Measurements from ENCODE around the gene C1orf167.

The C1orf167 gene

DNA sequence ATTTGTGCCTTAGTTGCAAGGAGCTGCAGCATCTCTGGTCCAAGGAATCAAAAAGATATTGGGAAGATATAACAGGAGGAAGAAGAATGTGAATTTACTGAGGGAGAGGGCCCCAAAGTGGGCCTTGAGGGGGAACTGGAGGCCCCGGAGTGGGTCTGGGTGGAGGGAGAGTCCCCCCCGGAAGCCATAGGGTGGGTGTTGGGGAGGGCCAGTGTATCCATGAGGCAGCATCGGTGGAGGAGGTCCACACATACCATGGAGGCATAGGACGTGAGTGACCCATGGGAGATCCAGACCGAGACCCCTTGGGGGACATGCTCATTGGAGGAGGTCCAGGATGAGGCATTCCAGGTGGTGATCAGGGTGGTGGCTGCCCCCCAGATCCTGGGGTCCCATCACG, 708 bp upstream of the C1orf167 start:
- H3K4me1 Mint-ChIP-seq (ENCODE audit: low read depth in 2 of 2), result peaks cover 2 to 4% of the 10 kb centered on the region in 2 donors
- no peaks in the 10 kb centered on the region for H3K9me3 Mint-ChIP-seq
- ATAC-seq (replicated peaks) (no peak), DNase-seq (no peak)
- no peak overlapping the region for H3K27ac Mint-ChIP-seq
- H3K27me3 Mint-ChIP-seq, result peaks cover 29 to 50% of the 10 kb centered on the region in 2 donors
- H3K4me3 Mint-ChIP-seq, result peak overlapping the region; percentile 4 to 40
- H3K36me3 Mint-ChIP-seq (ENCODE audit: insufficient read depth), result peaks cover 6% of the 10 kb centered on the region

DNA sequence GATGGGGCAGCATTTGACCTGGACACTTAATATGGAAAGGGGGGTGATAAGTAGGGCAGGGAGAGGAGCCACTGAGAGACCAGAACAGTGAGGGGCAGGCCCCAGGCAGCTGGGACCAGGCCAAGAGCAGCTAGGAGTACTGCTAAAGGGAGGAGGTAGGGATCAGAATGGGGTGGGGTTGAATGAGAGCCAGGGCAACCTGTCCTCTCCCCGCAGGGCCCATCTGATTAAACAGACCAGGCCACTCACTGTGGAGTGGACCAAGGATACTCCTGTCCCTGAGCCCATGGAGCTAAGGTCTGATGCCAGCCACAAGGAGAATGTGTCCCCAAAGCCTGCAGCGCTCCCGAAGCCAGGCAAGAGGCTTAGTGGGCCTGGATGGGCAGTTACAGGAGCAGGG, 2.1 kb downstream of the C1orf167 start:
- DNase-seq, result no peak
- Mint-ChIP-seq H3K4me1 (ENCODE audit: low read depth in 2 of 2) (peaks cover 2 to 4% of the 10 kb centered on the region in 2 donors), H3K36me3 (ENCODE audit: insufficient read depth) (no peaks in the 10 kb centered on the region), H3K4me3 (no peak overlapping the region), H3K27me3 (peaks cover 29 to 50% of the 10 kb centered on the region in 2 donors), H3K27ac (no peak overlapping the region), H3K9me3 (no peaks in the 10 kb centered on the region)
- no peak for ATAC-seq (replicated peaks)

DNA sequence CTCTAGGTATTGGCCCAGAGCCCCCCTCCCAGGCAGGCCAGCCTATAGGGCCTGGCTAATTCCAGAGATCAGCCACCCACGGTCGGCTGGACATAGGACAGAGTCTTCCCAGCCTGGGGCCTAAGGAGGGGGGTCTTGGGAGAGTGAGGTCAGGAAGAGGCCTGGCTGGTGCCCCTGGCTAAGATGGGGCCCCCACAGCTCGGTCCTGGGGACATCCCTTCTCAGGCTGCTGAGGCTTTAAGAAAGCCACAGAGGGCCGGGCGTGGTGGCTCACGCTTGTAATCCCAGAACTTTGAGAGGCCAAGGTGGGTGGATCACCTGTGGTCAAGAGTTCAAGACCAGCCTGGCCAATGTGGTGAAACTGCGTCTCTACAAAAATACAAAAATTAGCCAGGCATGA, 2.5 kb downstream of the C1orf167 start:
- Mint-ChIP-seq H3K36me3 (ENCODE audit: insufficient read depth) (no peaks in the 10 kb centered on the region), H3K4me3 (no peak overlapping the region), H3K27ac (no peak overlapping the region), H3K4me1 (ENCODE audit: low read depth in 2 of 2) (peaks cover 2 to 4% of the 10 kb centered on the region in 2 donors), H3K27me3 (peaks cover 29 to 50% of the 10 kb centered on the region in 2 donors), H3K9me3 (no peaks in the 10 kb centered on the region)
- no peak for ATAC-seq (replicated peaks)
- DNase-seq, result no peak

DNA sequence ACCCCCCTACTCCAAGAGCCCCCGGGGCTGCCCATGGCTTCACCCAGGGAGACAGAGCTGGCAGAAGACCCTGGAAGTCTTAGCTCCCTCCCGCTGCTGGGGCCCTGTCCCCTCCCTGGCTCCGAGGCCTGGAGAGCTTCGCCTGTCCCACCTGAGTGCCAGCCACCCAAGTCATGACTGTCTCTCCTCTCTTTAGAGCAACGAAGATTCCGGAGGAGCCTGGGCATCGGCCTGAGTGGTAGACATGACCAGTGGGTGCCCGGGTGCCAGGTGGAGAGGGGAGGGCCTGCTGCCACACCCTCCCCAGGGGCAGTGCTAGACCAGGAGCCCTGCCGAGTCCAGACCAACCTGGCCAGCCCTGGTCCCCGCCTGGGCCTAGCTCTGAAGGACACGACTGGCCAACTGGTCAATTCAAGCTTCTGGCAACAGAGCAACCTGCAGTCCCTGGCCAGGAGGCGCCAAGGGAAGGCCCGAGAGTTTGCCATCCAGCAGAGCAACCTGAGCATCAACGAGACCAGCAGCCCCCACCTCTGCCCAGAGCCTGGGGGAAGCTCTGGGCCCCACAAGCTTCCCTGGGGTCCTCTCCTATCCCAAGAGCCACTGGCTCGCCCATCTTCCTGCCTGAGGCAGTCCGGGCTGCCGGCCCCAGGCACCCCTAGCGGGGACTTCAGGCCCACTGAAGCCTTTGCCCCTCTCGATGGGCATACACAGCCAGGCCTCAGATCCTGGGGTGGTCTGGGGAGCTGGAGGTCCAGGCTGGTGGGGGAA, 3.9 kb downstream of the C1orf167 start:
- peaks cover 29 to 41% of the 10 kb centered on the region in 2 donors for H3K27me3 Mint-ChIP-seq
- H3K9me3 Mint-ChIP-seq, result no peaks in the 10 kb centered on the region
- H3K4me1 Mint-ChIP-seq (ENCODE audit: low read depth in 2 of 2), result peaks cover 2 to 4% of the 10 kb centered on the region in 2 donors
- no peak overlapping the region for H3K4me3 Mint-ChIP-seq
- H3K27ac Mint-ChIP-seq, result no peak overlapping the region
- no peaks in the 10 kb centered on the region for H3K36me3 Mint-ChIP-seq (ENCODE audit: insufficient read depth)
- ATAC-seq (replicated peaks), result no peak
- DNase-seq, result no peak

DNA sequence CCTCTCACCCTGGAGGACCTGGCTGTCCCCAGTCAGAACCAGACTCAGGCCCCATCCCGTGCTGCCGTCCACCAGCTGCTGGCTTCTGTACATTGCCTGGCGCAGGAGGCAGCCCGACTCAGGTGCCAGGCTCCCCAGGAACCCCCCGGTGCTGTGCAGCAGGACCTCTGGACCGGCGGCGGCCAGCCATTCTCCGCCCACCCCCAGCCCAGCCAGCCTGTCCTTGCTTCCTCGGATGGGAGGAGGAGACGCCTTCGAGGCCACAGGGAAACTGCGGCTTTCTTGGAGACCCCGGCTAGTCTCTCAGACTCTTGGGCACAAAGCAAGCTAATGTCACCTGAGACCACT, 4.4 kb downstream of the C1orf167 start:
- peak overlapping the region in 1 of 2 donors; percentile 49 for H3K27ac Mint-ChIP-seq
- ATAC-seq (replicated peaks) (no peak), DNase-seq (no peak)
- no peak overlapping the region for H3K4me3 Mint-ChIP-seq
- no peaks in the 10 kb centered on the region for H3K36me3 Mint-ChIP-seq (ENCODE audit: insufficient read depth)
- H3K4me1 Mint-ChIP-seq (ENCODE audit: low read depth in 2 of 2), result peaks cover 0 to 2% of the 10 kb centered on the region in 2 donors
- H3K27me3 Mint-ChIP-seq, result peaks cover 23 to 39% of the 10 kb centered on the region in 2 donors
- H3K9me3 Mint-ChIP-seq, result no peaks in the 10 kb centered on the region

DNA sequence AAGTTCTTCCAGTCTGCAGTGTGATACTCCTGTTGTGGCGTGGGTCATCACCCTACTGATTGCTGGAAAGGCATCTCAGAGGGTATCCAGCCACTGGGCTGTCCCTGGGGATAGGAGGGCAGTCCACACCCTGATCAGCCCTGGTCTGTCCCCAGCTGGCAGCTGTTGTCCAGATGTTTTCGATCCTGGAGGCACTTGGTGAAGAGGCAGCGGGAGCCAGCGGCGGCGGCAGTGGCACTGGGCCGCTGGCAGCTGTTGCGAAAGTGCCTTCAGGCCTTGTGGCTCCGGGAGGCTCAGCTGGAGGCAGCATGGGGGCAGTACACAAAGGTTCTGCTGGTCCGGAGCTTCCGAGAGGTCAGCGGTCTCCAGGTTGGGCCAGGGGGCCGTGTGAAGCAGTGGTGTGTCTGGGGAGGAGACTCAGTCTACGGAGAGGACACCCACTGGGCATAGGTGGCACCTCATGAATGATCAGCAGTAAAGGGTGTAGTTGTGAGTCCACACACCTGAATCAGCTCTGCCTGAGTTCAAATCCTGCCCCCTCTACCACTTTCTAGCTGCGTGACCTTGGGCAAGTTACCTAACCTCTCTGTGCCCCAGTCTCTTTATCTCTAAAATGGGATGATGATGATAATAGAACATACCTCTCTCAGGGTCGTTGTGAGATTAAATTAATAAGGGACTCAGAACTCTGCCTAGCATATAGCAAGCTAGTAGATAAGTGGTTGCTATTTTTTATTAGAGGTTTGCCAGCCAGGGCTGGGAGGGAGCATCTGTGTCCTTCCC, 6.1 kb downstream of the C1orf167 start:
- peaks cover 10 to 22% of the 10 kb centered on the region in 2 donors for H3K27me3 Mint-ChIP-seq
- no peak overlapping the region for H3K27ac Mint-ChIP-seq
- H3K36me3 Mint-ChIP-seq (ENCODE audit: insufficient read depth), result no peaks in the 10 kb centered on the region
- no peak for DNase-seq
- no peaks in the 10 kb centered on the region for H3K4me1 Mint-ChIP-seq (ENCODE audit: low read depth in 2 of 2)
- H3K9me3 Mint-ChIP-seq, result no peaks in the 10 kb centered on the region
- no peak for ATAC-seq (replicated peaks)
- no peak overlapping the region for H3K4me3 Mint-ChIP-seq

DNA sequence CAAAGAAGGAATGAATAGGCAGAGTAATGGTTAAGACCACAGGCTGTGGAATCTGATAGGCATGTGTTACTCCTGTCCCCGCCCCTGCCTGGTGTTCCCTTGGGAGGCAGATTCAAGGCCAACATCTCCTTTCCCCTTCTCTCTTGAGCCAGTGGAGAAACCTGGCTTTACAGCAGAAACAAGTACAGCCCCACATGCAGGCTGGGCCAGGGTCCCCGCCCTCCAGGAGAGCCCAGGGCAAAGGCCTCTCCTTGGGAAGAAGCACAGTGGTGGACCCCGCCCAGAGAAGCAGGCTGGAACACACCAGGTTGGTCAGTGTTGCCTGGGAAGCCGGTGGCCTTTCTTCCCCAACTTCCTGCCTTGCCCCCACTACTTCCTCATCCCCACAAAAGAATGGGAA, 6.8 kb downstream of the C1orf167 start:
- Mint-ChIP-seq H3K4me1 (ENCODE audit: low read depth in 2 of 2) (no peaks in the 10 kb centered on the region), H3K9me3 (no peaks in the 10 kb centered on the region), H3K27ac (no peak overlapping the region), H3K4me3 (no peak overlapping the region), H3K36me3 (ENCODE audit: insufficient read depth) (no peaks in the 10 kb centered on the region), H3K27me3 (peaks cover 4 to 15% of the 10 kb centered on the region in 2 donors)
- DNase-seq (no peak), ATAC-seq (replicated peaks) (no peak)

DNA sequence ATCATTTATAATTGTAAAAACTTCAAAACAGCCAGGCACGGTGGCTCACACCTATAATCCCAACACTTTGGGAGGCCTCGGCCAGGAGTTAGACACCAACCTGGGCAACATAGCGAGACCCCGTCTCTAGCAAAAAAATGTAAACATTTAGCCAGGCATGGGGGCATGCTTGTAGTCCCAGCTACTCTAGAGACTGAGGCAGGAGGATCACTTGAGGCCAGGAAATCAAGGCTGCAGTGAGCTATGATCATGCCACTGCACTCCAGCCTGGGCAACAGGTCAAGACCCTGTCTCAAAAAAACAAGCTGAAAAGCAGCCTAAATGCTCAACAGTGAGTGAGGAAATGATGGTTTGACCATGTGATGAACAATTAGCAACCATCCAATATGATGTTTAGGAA, 7.3 kb downstream of the C1orf167 start:
- no peaks in the 10 kb centered on the region for H3K36me3 Mint-ChIP-seq (ENCODE audit: insufficient read depth)
- ATAC-seq (replicated peaks) (no peak), DNase-seq (no peak)
- H3K9me3 Mint-ChIP-seq, result no peaks in the 10 kb centered on the region
- H3K4me1 Mint-ChIP-seq (ENCODE audit: low read depth in 2 of 2), result no peaks in the 10 kb centered on the region
- peaks cover under 1 to 11% of the 10 kb centered on the region in 2 donors for H3K27me3 Mint-ChIP-seq
- H3K27ac Mint-ChIP-seq, result no peak overlapping the region
- no peak overlapping the region for H3K4me3 Mint-ChIP-seq

DNA sequence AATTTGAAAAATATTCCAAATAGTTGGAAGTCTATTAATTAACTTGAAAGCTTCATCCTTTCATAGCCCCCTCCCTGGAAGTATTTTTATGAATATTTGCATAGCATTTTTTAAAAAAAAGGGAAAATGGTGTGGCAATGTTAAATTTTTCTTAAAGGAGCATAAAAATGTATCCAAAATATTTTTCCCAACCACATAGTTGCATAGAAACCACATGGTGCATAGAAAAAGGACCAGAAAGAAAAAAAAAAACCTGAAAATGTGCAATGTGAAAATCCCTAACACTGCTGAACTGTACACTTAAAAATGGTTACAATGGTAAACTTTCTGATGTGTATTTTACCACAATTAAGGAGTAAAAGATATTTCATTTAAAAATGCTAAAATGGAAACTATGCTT, 8.0 kb downstream of the C1orf167 start:
- ATAC-seq (replicated peaks) (no peak), DNase-seq (no peak)
- H3K27ac Mint-ChIP-seq, result no peak overlapping the region
- H3K9me3 Mint-ChIP-seq, result no peaks in the 10 kb centered on the region
- H3K36me3 Mint-ChIP-seq (ENCODE audit: insufficient read depth), result no peaks in the 10 kb centered on the region
- H3K4me3 Mint-ChIP-seq, result no peak overlapping the region
- no peaks in the 10 kb centered on the region for H3K4me1 Mint-ChIP-seq (ENCODE audit: low read depth in 2 of 2)
- H3K27me3 Mint-ChIP-seq, result peaks cover 6 to 9% of the 10 kb centered on the region in 2 donors

DNA sequence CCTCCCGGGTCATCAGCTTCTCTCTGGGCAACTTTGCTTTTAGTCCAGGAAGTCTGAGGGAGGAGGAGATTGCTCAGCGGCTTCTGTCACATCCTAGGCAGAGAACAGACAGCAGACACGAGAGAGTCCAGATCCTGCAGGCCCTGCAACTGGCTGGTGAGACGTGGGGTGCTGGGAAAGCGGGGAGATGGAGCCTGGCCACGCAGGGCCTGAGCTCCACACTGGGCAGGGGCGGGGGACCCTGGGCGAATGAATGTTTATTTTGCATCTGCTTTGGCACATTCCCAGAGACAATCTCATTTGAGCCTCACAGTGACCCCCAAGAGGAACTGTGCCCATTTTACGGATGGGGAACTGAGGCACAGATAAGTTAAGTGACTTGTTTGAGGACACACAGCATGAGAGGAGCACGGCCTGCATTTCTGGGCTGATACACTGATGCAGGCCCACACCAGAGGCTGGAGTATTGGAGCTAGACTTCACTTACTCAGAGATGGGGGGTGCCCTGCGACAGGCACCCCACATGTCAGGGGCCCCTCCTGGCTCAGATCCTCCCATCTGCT, 9.6 kb downstream of the C1orf167 start:
- H3K27ac Mint-ChIP-seq, result no peak overlapping the region
- H3K4me3 Mint-ChIP-seq, result no peak overlapping the region
- DNase-seq (no peak), ATAC-seq (replicated peaks) (no peak)
- H3K27me3 Mint-ChIP-seq, result peaks cover 0 to 6% of the 10 kb centered on the region in 2 donors
- H3K4me1 Mint-ChIP-seq (ENCODE audit: low read depth in 2 of 2), result no peaks in the 10 kb centered on the region
- no peaks in the 10 kb centered on the region for H3K9me3 Mint-ChIP-seq
- H3K36me3 Mint-ChIP-seq (ENCODE audit: insufficient read depth), result no peaks in the 10 kb centered on the region

DNA sequence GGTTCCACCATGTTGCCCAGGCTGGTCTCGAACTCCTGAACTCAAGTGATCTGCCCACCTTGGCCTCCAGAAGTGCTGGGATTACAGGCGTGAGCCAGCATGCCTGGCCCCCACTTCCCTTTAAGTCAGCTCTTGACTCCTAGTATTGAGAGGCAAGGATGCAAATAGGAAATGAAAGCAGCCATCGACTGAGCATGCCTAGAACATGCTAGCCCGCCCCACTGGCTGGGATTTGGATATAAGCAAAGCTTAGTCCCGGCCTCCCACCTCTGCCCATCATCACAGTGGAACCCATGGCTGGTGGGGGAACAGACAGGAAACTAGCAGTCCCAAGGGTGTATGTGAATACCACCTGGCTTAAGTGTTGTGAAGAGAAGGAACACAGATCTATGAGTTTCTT, 10.5 kb downstream of the C1orf167 start:
- Mint-ChIP-seq H3K4me3 (no peak overlapping the region), H3K27me3 (peaks cover 0 to 6% of the 10 kb centered on the region in 2 donors), H3K36me3 (ENCODE audit: insufficient read depth) (no peaks in the 10 kb centered on the region), H3K27ac (no peak overlapping the region), H3K4me1 (ENCODE audit: low read depth in 2 of 2) (no peaks in the 10 kb centered on the region), H3K9me3 (no peaks in the 10 kb centered on the region)
- DNase-seq, result no peak
- ATAC-seq (replicated peaks), result no peak

DNA sequence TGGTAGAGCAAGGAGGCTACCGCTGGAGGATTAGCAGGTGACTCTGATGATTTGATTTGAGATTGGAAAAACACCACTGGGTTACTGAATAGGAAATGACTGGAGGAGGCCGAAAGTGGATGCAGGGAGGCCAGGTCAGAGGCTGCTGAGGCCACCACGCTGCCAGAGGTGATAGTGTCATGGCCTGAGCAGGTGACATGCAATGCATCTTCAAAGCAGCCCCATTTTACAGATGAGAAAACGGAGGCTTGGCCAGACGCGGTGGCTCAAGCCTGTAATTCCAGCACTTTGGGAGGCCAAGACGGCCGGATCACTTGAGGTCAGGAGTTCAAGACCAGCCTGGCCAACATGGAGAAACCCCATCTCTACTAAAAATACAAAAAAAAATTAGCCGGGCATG, 12.8 kb downstream of the C1orf167 start:
- ATAC-seq (replicated peaks), result no peak
- Mint-ChIP-seq H3K27me3 (peaks cover 0 to 6% of the 10 kb centered on the region in 2 donors), H3K4me3 (no peak overlapping the region), H3K27ac (no peak overlapping the region), H3K36me3 (ENCODE audit: insufficient read depth) (no peaks in the 10 kb centered on the region), H3K9me3 (no peaks in the 10 kb centered on the region), H3K4me1 (ENCODE audit: low read depth in 2 of 2) (no peaks in the 10 kb centered on the region)
- no peak for DNase-seq

DNA sequence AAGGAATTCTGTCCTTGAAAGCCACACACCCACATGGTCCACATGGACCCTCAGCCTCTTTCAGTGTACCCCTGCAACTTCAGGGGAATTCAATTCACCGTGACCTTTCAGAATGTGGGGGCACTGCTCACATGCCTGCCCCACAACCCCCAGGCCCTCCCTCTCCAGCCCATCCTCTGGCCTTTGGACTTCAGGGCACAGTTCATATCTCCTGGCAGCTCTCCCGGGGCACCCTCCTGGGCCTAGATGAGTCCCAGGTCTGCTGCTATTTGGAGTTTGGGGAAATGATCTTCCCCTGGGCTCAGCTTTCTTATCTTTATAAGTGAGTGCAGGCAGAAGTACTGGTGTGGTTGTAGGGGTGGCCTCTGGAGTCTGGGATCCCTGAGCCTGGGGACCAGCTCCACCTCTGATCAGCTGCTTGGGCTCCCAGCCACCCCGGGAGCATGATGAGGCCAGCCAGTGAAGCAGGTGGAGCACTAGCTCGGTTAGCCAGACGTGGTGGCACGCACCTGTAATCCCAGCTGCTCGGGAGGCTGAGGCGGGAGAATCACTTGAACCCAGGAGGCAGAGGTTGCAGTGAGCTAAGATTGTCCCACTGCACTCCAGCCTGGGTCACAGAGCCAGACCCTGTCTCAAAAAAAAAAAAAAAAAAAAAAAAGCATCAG, 15.8 kb downstream of the C1orf167 start:
- no peak for ATAC-seq (replicated peaks)

More for the DNA sequence above, 15.8 kb downstream of the C1orf167 start:
- no peaks in the 10 kb centered on the region for H3K36me3 Mint-ChIP-seq (ENCODE audit: insufficient read depth)
- no peak overlapping the region for H3K4me3 Mint-ChIP-seq
- DNase-seq, result no peak
- H3K4me1 Mint-ChIP-seq (ENCODE audit: low read depth in 2 of 2), result no peaks in the 10 kb centered on the region
- peak overlapping the region in 1 of 2 donors; percentile 26 for H3K27ac Mint-ChIP-seq
- no peaks in the 10 kb centered on the region for H3K9me3 Mint-ChIP-seq
- peaks cover 0 to 6% of the 10 kb centered on the region in 2 donors for H3K27me3 Mint-ChIP-seq
